Mesenchymal stem cell (in vitro differentiated cells and primary cell): ENCODE results near the gene NHLRC3.

Source experiments
- DNase-seq: peaks from one replicate; pipeline ENCODE4 v3.0.0-alpha.2; 2013
- H2AFZ ChIP-seq: one replicate; pipeline ENCODE4 v1.6.1; 2013; ENCODE audit warnings: low read depth, mild to moderate bottlenecking, control low read depth, inconsistent platforms, low read length, moderate library complexity
- H2AK5ac ChIP-seq: 2 replicates; pipeline ENCODE4 v1.6.1; 2013; ENCODE audit warnings: low read length, moderate library complexity, mild to moderate bottlenecking, inconsistent platforms; ENCODE audit not compliant: severe bottlenecking
- H2BK120ac ChIP-seq: one replicate; pipeline ENCODE4 v1.6.1; 2013; ENCODE audit warnings: low read depth, mild to moderate bottlenecking, inconsistent platforms, low read length, moderate library complexity
- H2BK12ac ChIP-seq, 2 experiments: one replicate each; pipeline ENCODE4 v1.6.1; 2013; ENCODE audit warnings: inconsistent platforms in 2 of 2, low read length in 2 of 2, mild to moderate bottlenecking in 2 of 2, moderate library complexity in 2 of 2, control low read depth in 1 of 2
- H2BK15ac ChIP-seq: one replicate; pipeline ENCODE4 v1.6.1; 2013; ENCODE audit warnings: mild to moderate bottlenecking, low read depth, inconsistent platforms; ENCODE audit not compliant: poor library complexity, severe bottlenecking
- H2BK5ac ChIP-seq: 2 replicates; pipeline ENCODE4 v1.6.1; 2013; ENCODE audit warnings: low read depth, mild to moderate bottlenecking, low read length, control low read depth, inconsistent platforms; ENCODE audit not compliant: poor library complexity, severe bottlenecking
- H3K14ac ChIP-seq, 2 experiments: one replicate each; pipeline ENCODE4 v1.6.1; 2013; ENCODE audit warnings: inconsistent platforms in 2 of 2, low read length in 2 of 2, control low read depth in 1 of 2, mild to moderate bottlenecking in 1 of 2, moderate library complexity in 1 of 2
- H3K18ac ChIP-seq, 2 experiments: one replicate each; pipeline ENCODE4 v1.6.1; 2013; ENCODE audit warnings: inconsistent platforms in 2 of 2, low read length in 2 of 2, control low read depth in 1 of 2, low read depth in 1 of 2, mild to moderate bottlenecking in 1 of 2
- H3K23ac ChIP-seq, 2 experiments: one replicate each; pipeline ENCODE4 v1.6.1; 2013; ENCODE audit warnings: inconsistent platforms in 2 of 2, low read length in 2 of 2, mild to moderate bottlenecking in 2 of 2, moderate library complexity in 2 of 2, control low read depth in 1 of 2
- H3K27ac ChIP-seq: 2 replicates; pipeline ENCODE4 v1.5.1; 2013; ENCODE audit warnings: mild to moderate bottlenecking, moderate library complexity, low read length, control low read depth, inconsistent platforms; ENCODE audit not compliant: poor library complexity, severe bottlenecking
- H3K27me3 ChIP-seq, 2 experiments: 2 replicates each; pipeline versions ENCODE4 v1.6.1 to v1.7.0; 2013; ENCODE audit warnings: low read length in 2 of 2, mild to moderate bottlenecking in 2 of 2, moderate library complexity in 2 of 2, control low read depth in 1 of 2, inconsistent platforms in 1 of 2; ENCODE audit not compliant: control insufficient read depth in 1 of 2, insufficient read depth in 1 of 2
- H3K36me3 ChIP-seq, 2 experiments: 2 replicates each; pipeline versions ENCODE4 v1.6.1 to v1.7.0; 2013; ENCODE audit warnings: low read length in 2 of 2, control low read depth in 1 of 2, inconsistent platforms in 1 of 2, low read depth in 1 of 2, mild to moderate bottlenecking in 1 of 2; ENCODE audit not compliant: insufficient read depth in 2 of 2, control insufficient read depth in 1 of 2
- H3K4ac ChIP-seq, 2 experiments: one replicate each; pipeline ENCODE4 v1.6.1; 2013; ENCODE audit warnings: inconsistent platforms in 2 of 2, low read length in 2 of 2, mild to moderate bottlenecking in 2 of 2, moderate library complexity in 2 of 2, control low read depth in 1 of 2, low read depth in 1 of 2
- H3K4me1 ChIP-seq: 2 replicates; pipeline ENCODE4 v1.6.1; 2013; ENCODE audit warnings: low read depth, low read length, control low read depth; ENCODE audit not compliant: control insufficient read depth, insufficient read depth
- H3K4me2 ChIP-seq: 2 replicates; pipeline ENCODE4 v1.6.1; 2013; ENCODE audit warnings: low read length, mild to moderate bottlenecking, inconsistent platforms; ENCODE audit not compliant: poor library complexity, severe bottlenecking
- H3K4me3 ChIP-seq, 2 experiments: 2 replicates each; pipeline versions ENCODE4 v1.5.1 to v1.7.0; 2013; ENCODE audit warnings: low read length in 2 of 2, mild to moderate bottlenecking in 2 of 2, control low read depth in 1 of 2, low read depth in 1 of 2; ENCODE audit not compliant: insufficient read depth in 1 of 2
- H3K79me1 ChIP-seq: replicated peaks from 2 replicates; pipeline ENCODE4 v1.6.1; 2013; ENCODE audit warnings: mild to moderate bottlenecking, control low read depth, low read length, inconsistent platforms; ENCODE audit not compliant: poor library complexity, severe bottlenecking
- H3K9ac ChIP-seq: 2 replicates; pipeline ENCODE4 v1.7.0; 2013; ENCODE audit warnings: mild to moderate bottlenecking, low read length, moderate library complexity
- H3K9me3 ChIP-seq: 2 replicates; pipeline ENCODE4 v1.7.0; 2013; ENCODE audit warnings: mild to moderate bottlenecking, low read length; ENCODE audit not compliant: control insufficient read depth
- H4K8ac ChIP-seq: one replicate; pipeline ENCODE4 v1.6.1; 2013; ENCODE audit warnings: inconsistent platforms, mild to moderate bottlenecking, low read length, moderate library complexity
- H4K91ac ChIP-seq: one replicate; pipeline ENCODE4 v1.6.1; 2013; ENCODE audit warnings: mild to moderate bottlenecking, low read length, inconsistent platforms
- WGBS: methylation state at CpG from one replicate; pipeline ENCODE4 v1.1.7; 2013; ENCODE audit warnings: mixed read lengths; 5-methylcytosine and 5-hydroxymethylcytosine counted together

NHLRC3 gene

GRCh38 chr13:39039041-39039440 lies 785 bp downstream of the NHLRC3 start:
- no peak overlapping the region for H4K91ac ChIP-seq
- H3K4ac ChIP-seq: no peak overlapping the region
- H3K9ac ChIP-seq: peak overlapping the region; percentile 92
- peaks cover 7% of the 10 kb centered on the region for H3K79me1 ChIP-seq
- H3K4me3 ChIP-seq: peak overlapping the region in 1 of 2 experiments; percentile 98
- no peak overlapping the region for H2BK12ac ChIP-seq
- no peak overlapping the region for H2BK5ac ChIP-seq
- H2AFZ ChIP-seq: no peak overlapping the region
- H3K27ac ChIP-seq: no peak overlapping the region
- H2BK120ac ChIP-seq: no peak overlapping the region
- DNase-seq: no peak
- no peak overlapping the region for H3K14ac ChIP-seq
- H3K23ac ChIP-seq: no peak overlapping the region
- H2AK5ac ChIP-seq: no peak overlapping the region
- WGBS: 74% methylated on average over 7 of the region's 7 CpGs
- H4K8ac ChIP-seq: no peak overlapping the region
- H3K9me3 ChIP-seq: no peaks in the 10 kb centered on the region
- peak overlapping the region; percentile 61 for H3K4me2 ChIP-seq
- H3K27me3 ChIP-seq: no peaks in the 10 kb centered on the region
- no peak overlapping the region for H2BK15ac ChIP-seq
- H3K36me3 ChIP-seq: peaks cover 0 to 12% of the 10 kb centered on the region in 2 experiments
- H3K4me1 ChIP-seq: peaks cover 2% of the 10 kb centered on the region
- no peak overlapping the region for H3K18ac ChIP-seq

- H3K4me2 ChIP-seq: no peak overlapping the region
- peaks cover 0 to 18% of the 10 kb centered on the region in 2 experiments for H3K36me3 ChIP-seq
- H2AK5ac ChIP-seq: no peak overlapping the region
- no peaks in the 10 kb centered on the region for H3K27me3 ChIP-seq
- H2BK5ac ChIP-seq: no peak overlapping the region
- H3K23ac ChIP-seq: no peak overlapping the region
- no peak overlapping the region for H3K14ac ChIP-seq
- no peak overlapping the region for H2BK15ac ChIP-seq
- H3K9ac ChIP-seq: peak overlapping the region; percentile 55
- DNase-seq: peak; percentile 22
- H3K79me1 ChIP-seq: peaks cover 7% of the 10 kb centered on the region
- H2BK12ac ChIP-seq: no peak overlapping the region
- H4K91ac ChIP-seq: no peak overlapping the region
- no peak overlapping the region for H3K4me3 ChIP-seq
- H3K4ac ChIP-seq: no peak overlapping the region
- no peak overlapping the region for H3K27ac ChIP-seq
- no peak overlapping the region for H4K8ac ChIP-seq
- peaks cover 2% of the 10 kb centered on the region for H3K4me1 ChIP-seq
- H2AFZ ChIP-seq: no peak overlapping the region
- H3K18ac ChIP-seq: no peak overlapping the region
- H3K9me3 ChIP-seq: no peaks in the 10 kb centered on the region
- WGBS: no CpG with 5 or more reads among the region's 1 CpG
- no peak overlapping the region for H2BK120ac ChIP-seq
These were observed 1.9 kb downstream of the NHLRC3 start for GRCh38 chr13:39040206-39040605.

GRCh38 chr13:39044536-39044935 lies 6.3 kb downstream of the NHLRC3 start:
- H3K9me3 ChIP-seq: no peaks in the 10 kb centered on the region

GRCh38 chr13:39047560-39047959 lies 9.3 kb downstream of the NHLRC3 start:
- Histone ChIP-seq H3K4ac (no peak overlapping the region), H2AFZ (no peak overlapping the region), H3K14ac (no peak overlapping the region), H3K27me3 (no peaks in the 10 kb centered on the region), H3K23ac (no peak overlapping the region), H3K4me2 (no peak overlapping the region), H3K4me3 (no peak overlapping the region), H3K4me1 (no peaks in the 10 kb centered on the region), H3K9ac (no peak overlapping the region), H4K91ac (no peak overlapping the region), H2BK15ac (no peak overlapping the region), H3K18ac (no peak overlapping the region), H3K79me1 (no peaks in the 10 kb centered on the region), H4K8ac (no peak overlapping the region), H3K27ac (no peak overlapping the region), H2BK5ac (no peak overlapping the region), H3K9me3 (no peaks in the 10 kb centered on the region), H3K36me3 (peaks cover 0 to 15% of the 10 kb centered on the region in 2 experiments), H2BK120ac (no peak overlapping the region), H2BK12ac (no peak overlapping the region), H2AK5ac (no peak overlapping the region)
- WGBS: 19% methylated on average over 1 of the region's 2 CpGs
- no peak for DNase-seq

More at GRCh38 chr13:39044536-39044935, 6.3 kb downstream of the NHLRC3 start:
- no peak overlapping the region for H3K23ac ChIP-seq
- H2BK5ac ChIP-seq: no peak overlapping the region
- H3K36me3 ChIP-seq: peaks cover 0 to 18% of the 10 kb centered on the region in 2 experiments
- no peaks in the 10 kb centered on the region for H3K4me1 ChIP-seq
- H3K4me3 ChIP-seq: no peak overlapping the region
- H3K4me2 ChIP-seq: no peak overlapping the region
- H3K27ac ChIP-seq: no peak overlapping the region
- no peak overlapping the region for H3K18ac ChIP-seq
- no peak overlapping the region for H4K91ac ChIP-seq
- no peak overlapping the region for H4K8ac ChIP-seq
- H2BK12ac ChIP-seq: no peak overlapping the region
- no peak overlapping the region for H3K14ac ChIP-seq
- no peak overlapping the region for H2BK15ac ChIP-seq
- no peak overlapping the region for H2AFZ ChIP-seq
- H3K79me1 ChIP-seq: no peaks in the 10 kb centered on the region
- no peak overlapping the region for H2BK120ac ChIP-seq
- 96% methylated on average over 3 of the region's 3 CpGs for WGBS
- H3K27me3 ChIP-seq: no peaks in the 10 kb centered on the region
- DNase-seq: no peak
- H3K9ac ChIP-seq: no peak overlapping the region
- H3K4ac ChIP-seq: no peak overlapping the region
- H2AK5ac ChIP-seq: no peak overlapping the region
